Measurements from ENCODE around the gene MARCHF10.

Gene MARCHF10

DNA sequence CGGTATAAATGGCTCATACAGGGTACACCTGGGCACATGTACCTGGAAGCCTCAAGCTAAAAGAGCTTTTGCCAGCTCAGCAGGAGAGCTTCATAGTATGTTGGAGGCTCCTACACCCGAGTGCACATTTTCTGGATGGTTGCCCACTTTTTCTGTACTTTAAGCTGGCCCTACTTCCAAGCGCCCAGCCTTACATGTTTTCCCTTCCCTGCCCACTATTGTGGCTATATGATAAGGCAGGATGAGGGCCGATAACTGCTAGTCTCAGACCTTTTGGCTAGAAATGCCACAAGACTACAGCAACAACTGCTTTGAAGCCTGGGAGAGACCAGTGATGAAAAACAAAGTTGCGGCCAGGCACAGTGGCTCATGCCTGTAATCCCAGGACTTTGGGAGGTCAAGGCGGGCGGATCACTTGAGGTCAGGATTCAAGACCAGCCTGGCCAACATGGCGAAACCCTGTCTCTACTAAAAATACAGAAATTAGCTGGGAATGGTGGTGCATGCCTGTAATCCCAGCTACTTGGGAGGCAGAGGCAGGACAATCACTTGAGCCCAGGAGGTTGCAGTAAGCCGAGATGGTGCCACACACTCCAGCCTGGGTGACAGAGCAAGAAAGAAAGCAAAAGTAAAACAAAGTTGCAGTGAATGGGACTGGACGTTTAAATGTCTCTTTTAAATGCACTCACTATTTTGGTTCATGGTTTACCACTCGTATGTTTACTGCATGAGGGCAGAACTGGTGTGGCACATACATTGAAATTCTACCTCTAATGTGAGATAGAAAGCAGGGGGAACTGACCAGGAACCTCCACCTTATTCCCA, 14.2 kb upstream of the MARCHF10 start:
- DNase-seq (ENCODE audit: low read depth in 2 of 3, low spot score in 1 of 3) = no peak

DNA sequence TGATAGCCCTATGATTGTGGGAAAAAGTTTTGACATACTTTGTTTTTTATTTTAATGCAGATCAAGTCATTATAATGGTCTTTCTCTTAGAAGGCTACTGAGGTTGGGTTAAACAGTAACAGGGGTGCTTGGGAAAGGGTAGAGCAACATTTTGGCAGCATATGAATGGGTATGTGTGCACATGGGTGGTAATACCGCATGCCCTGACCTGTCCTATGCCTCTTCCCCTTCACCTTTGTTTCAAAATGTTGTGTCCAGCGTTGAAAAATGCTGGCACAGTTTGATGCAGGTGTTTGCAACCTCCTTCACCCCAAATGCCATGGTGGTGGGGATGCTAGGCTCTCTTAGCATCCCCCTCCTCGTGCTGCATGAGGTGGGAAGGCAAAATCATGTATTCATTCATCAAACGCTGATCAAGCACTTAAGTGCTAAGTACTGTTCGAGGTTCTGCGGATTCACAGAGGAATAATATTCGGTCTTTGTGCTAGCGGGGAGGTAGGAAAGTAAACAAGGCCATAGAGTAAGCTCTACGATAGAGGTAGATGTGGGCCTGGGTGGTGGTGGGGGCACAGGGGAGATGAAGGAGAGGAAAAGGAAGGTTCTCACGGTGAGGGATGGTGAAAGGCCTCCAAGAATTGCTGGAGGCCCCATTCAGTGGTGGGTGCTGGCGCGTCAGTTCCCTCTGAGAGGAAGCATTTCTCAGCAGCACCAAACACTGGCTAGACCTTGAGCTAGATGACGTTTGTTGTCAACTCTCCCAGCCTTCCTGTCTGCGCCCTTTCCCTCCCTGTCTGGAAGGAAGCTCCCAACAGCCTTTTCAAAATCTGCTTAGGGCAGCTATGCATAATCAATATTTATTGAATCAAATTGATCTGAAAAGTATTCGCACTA, 13.3 kb upstream of the MARCHF10 start:
- DNase-seq (ENCODE audit: low read depth in 2 of 3, low spot score in 1 of 3) = no peak

DNA sequence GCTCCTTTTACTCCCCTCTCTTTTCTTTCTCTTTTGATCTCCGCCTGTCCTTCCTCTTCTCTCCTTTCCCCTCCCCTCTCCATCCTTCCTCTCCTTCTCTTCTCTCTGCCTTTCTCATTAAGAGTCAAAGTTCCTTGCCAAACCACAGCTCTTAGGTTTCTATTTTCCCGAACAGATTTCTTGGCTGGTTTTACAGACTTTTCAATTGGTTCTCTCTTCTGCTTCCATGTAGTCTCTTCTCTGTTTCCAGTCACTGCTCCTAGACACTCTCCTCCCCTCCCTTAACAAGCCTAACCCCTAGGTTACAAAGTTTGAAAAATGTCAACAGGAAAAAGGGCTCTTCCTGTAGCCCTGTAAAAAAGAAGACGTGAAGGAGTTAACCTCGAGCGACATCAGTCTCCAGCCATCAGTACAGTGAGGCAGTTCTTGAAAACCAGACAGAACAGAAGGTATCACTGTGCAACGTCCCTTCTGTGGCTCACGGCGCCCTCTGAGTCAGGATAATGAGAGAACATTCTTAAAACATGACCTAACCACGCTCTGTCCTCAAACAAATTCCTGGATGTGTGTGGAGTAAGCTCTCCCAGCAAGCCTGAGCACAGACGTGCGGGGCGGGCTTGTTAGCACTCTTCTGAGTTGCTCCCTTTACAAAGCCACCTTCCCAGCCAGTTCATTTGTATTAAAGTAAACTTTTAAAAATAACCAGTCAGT, 11.6 kb upstream of the MARCHF10 start:
- no peak for DNase-seq (ENCODE audit: low read depth in 2 of 3, low spot score in 1 of 3)

- DNase-seq (ENCODE audit: low read depth in 2 of 3, low spot score in 1 of 3) = no peak
Measured at GRCh38 chr17:62818526-62818925, 10.4 kb upstream of the MARCHF10 start.

GRCh38 chr17:62816282-62816839, 8.2 kb upstream of the MARCHF10 start:
- no peak for DNase-seq (ENCODE audit: low read depth in 2 of 3, low spot score in 1 of 3)

- DNase-seq (ENCODE audit: low read depth in 2 of 3, low spot score in 1 of 3) = no peak
Measured at GRCh38 chr17:62809656-62810055, 1.5 kb upstream of the MARCHF10 start.

GRCh38 chr17:62808576-62808970, 459 bp upstream of the MARCHF10 start:
- no peak for DNase-seq (ENCODE audit: low read depth in 2 of 3, low spot score in 1 of 3)

DNA sequence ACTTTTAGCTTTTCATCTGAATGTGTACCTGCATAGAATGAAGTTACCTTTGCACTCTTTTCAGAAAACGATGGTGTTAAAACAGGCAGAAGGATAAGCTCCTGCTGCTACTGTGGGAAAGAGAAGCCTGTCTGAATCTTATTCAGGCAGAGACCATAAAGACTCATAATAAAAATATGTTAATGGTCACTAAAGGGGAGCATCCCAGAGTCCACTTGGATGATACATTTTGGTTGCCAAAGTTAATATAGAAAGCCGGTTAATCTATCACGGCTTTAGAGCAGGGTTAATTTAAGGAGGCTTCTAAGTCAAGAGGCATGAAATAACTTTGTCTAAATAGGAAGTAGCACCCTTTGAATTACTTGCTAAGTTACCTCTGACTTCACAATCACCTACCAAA, 2.9 kb downstream of the MARCHF10 start:
- DNase-seq (ENCODE audit: low read depth in 2 of 3, low spot score in 1 of 3) = no peak

- DNase-seq (ENCODE audit: low read depth in 2 of 3, low spot score in 1 of 3) = no peak
Measured at GRCh38 chr17:62804822-62805221, 3.3 kb downstream of the MARCHF10 start.

DNA sequence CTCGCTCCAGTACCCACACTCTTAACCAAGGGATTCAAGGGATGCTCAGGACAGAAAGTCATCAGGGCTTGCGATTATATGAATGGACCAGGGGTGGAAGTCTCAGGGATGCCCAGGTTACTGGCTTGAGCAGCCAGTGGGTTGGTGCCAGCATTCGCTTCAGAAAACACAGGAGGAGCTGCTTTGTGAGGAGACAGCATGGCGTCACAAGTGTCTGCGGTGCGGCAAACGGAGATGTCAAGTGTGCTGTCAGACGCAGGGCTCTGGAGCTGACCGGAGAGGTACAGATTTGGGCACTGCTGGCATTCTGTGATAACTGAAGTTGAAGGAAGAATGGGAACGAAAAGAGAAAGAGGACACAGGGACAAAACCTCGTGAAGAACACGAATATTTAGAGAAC, 4.1 kb downstream of the MARCHF10 start:
- no peak for DNase-seq (ENCODE audit: low read depth in 2 of 3, low spot score in 1 of 3)

DNA sequence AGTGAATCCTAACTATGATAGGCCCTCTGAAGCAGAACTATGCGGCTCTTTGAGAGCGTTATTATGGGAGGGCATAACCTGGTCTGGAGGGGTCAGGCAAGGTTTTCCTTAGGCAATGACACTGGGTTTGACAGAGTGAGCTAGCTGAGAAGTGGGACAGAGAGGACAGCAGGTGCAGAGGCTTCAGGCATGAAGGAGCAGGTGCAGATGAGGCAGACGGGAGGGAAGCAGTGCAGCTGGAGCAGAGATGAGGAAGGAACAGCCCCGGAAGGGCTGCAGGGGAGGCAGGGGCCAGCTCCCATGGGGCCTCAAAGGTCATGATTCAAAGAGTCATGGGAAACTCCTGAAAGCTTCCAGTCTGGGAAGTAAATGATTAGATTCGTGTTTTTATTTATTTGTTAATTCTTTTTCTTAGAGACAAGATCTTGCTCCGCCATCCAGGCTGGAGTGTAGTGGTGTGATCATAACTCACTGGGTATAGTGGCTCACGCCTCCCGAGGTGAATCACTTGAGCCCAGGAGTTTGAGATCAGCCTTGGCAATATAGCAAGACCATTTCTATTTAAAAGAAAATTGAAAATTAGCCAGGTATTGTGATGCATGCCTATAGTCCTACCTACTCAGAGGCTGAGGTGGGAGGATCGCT, 5.4 kb downstream of the MARCHF10 start:
- DNase-seq (ENCODE audit: low read depth in 2 of 3, low spot score in 1 of 3) = no peak

GRCh38 chr17:62801553-62802114, 6.5 kb downstream of the MARCHF10 start:
- no peak for DNase-seq (ENCODE audit: low read depth in 2 of 3, low spot score in 1 of 3)

GRCh38 chr17:62800585-62800984, 7.5 kb downstream of the MARCHF10 start:
- no peak for DNase-seq (ENCODE audit: low read depth in 2 of 3, low spot score in 1 of 3)

DNA sequence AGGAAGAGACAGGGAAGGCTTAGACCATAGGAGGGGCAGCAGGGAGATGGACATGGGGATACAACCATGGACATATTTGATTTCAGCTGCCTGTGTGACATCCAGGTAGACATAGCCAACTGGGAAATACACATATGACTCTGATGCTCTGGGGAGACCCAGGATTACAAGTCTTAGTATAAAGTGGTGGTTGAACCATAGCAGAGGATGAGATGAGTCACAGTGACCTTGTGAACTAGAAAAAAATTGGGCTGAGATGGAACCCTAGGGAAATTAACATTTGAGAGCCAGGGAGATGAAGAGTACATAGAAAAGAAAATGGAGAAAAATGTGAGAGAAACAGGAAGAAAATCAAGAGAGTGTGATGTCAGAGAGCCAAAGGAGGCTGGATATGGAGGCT, 10.2 kb downstream of the MARCHF10 start:
- no peak for DNase-seq (ENCODE audit: low read depth in 2 of 3, low spot score in 1 of 3)

GRCh38 chr17:62796291-62796690, 11.8 kb downstream of the MARCHF10 start:
- no peak for DNase-seq (ENCODE audit: low read depth in 2 of 3, low spot score in 1 of 3)

- no peak for DNase-seq (ENCODE audit: low read depth in 2 of 3, low spot score in 1 of 3)
Measured at GRCh38 chr17:62794666-62794971, 13.5 kb downstream of the MARCHF10 start.

DNA sequence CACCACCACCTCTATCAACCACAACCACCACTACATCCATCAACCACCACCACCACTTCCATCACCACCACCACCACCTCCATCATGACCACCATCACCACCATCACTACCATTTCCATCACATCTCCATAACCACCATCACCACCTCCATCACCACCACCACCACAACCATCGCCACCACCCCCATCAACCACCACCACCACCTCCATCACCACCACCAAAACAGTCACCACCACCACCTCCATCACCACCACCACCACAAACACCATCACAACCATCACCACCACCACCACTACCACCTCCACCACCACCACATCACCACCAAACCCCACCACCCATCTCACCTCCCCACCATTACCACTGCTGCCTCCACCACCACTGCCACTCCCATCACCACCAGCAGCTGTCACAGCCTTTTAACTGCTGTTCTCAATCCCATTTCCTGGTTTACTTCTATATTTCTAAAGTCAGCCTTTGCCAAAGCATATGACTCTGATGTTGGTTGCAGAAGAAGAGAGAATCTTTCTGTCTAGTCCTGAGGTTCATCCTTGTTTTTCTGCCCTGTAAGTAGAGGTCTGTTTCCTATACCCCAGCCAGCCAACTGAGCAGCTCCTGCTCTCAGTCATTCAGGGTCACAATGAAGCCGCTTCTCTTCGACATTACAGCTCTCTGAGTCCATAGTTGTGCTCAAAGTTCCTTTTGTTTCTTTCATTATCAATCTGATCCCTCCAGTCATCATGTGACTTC, 14.0 kb downstream of the MARCHF10 start:
- no peak for DNase-seq (ENCODE audit: low read depth in 2 of 3, low spot score in 1 of 3)

- no peak for DNase-seq (ENCODE audit: low read depth in 2 of 3, low spot score in 1 of 3)
Measured at GRCh38 chr17:62792447-62792800, 15.7 kb downstream of the MARCHF10 start.

DNA sequence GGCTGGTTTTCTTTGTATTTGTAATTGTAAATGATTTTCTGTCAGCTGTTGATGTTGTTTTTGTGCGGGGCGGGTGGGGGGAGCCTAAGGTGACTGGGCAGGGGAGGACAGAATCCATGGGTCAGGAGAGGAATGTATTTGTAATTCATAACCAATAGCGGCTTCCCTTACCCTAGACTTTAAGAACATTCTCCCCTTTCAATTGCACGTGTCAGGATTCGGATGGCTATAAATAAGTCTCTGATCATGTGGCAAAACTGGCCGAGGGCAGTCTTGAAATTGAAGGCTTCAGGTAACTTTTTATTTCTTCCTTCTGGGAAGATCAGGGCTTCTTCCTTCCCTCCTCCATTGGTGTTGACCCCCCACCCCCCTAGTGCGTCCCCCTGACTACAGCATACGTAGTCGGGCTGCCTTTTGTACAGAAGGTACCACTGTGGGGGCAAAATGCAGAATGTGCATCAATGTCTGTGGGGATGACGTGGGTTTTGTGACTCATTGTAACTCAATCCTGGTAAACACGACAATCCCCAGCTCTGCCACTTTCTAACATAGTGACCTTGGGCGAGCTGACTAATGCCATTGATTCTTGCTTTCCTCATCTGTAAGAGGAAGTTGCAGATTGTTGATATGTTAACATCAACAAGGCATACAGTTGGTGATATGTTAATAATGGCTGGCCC, 16.2 kb downstream of the MARCHF10 start:
- DNase-seq (ENCODE audit: low read depth in 2 of 3, low spot score in 1 of 3) = no peak
